HEK293 (cell line): ENCODE results near the gene SLC6A6.

ENCODE experiments used
- BCL6B ChIP-seq: fragments of 450-650 bp; formaldehyde crosslinking; IDR thresholded peaks from 2 replicates; pipeline ENCODE4 v1.5.1; 2017; ENCODE audit warnings: missing biosample characterization, missing genetic modification characterization
- SALL2 ChIP-seq: fragments of 450-650 bp; formaldehyde crosslinking; IDR thresholded peaks from 2 replicates; pipeline ENCODE4 v1.5.0; 2017; ENCODE audit warnings: missing biosample characterization, mild to moderate bottlenecking, missing genetic modification characterization, borderline replicate concordance
- ZNF274 ChIP-seq, 2 experiments: fragments of 200-500 bp in 1 of 2; fragments of 450-650 bp in 1 of 2; sonication (Bioruptor generic) in 1 of 2; formaldehyde crosslinking in 1 of 2; IDR thresholded peaks; 2 replicates each; pipeline versions ENCODE4 v1.5.1 to v1.6.1; 2014 to 2016; ENCODE audit warnings: borderline replicate concordance in 1 of 2, inconsistent platforms in 1 of 2, low read length in 1 of 2, missing biosample characterization in 1 of 2, missing genetic modification characterization in 1 of 2
- ZNF501 ChIP-seq: fragments of 450-650 bp; formaldehyde crosslinking; IDR thresholded peaks from 2 replicates; pipeline ENCODE4 v1.5.1; 2016; ENCODE audit warnings: missing biosample characterization, missing genetic modification characterization

- TF ChIP-seq SALL2 (tag by site-specific recombination), result no peak
- no peak for TF ChIP-seq ZNF501 (tag by site-specific recombination)
- TF ChIP-seq BCL6B (tag by site-specific recombination), result no peak
- no peak for TF ChIP-seq ZNF274 (IDR thresholded peaks at IDR 0.05; ENCODE audit: low read length)
- TF ChIP-seq ZNF274 (tag by site-specific recombination; IDR thresholded peaks at IDR 0.05; ENCODE audit: borderline replicate concordance), result no peak
Observed at GRCh38 chr3:14481646-14482036, 79.2 kb downstream of the SLC6A6 start.
